SJSA1 (cell line): ENCODE data around the gene DESI1. TPM values are rescaled to one million over a fixed set of nuclear protein-coding genes. Genes with fewer than 3 reads are reported as not detected.
"Not testable (repeated sequence)": the region's sequence is repeated elsewhere in the genome, so short reads cannot be mapped to it uniquely, and the experiment has no call there.

Source experiments
- DNase-seq, 2 experiments: peaks; one replicate each; pipeline ENCODE4 v3.0.0-alpha.2; 2015 to 2020; ENCODE audit warnings: low spot score in 2 of 2, low read depth in 1 of 2
- H3K27ac ChIP-seq: fragments of 250-450 bp; sonication (Bioruptor Pico); 2 replicates; pipeline ENCODE4 v1.5.1; 2020; ENCODE audit warnings: mild to moderate bottlenecking, moderate library complexity
- H3K27me3 ChIP-seq: fragments of 250-450 bp; sonication (Bioruptor Pico); replicated peaks from 2 replicates; pipeline ENCODE4 v1.5.1; 2020; ENCODE audit warnings: mild to moderate bottlenecking, moderate library complexity
- H3K36me3 ChIP-seq: fragments of 250-450 bp; sonication (Bioruptor Pico); 2 replicates; pipeline ENCODE4 v1.5.1; 2020; ENCODE audit warnings: mild to moderate bottlenecking
- H3K4me1 ChIP-seq: fragments of 250-450 bp; sonication (Bioruptor Pico); replicated peaks from 2 replicates; pipeline ENCODE4 v1.6.1; 2021; ENCODE audit warnings: mild to moderate bottlenecking
- H3K4me3 ChIP-seq: fragments of 250-450 bp; sonication (Bioruptor Pico); 2 replicates; pipeline ENCODE4 v1.5.1; 2020; ENCODE audit warnings: mild to moderate bottlenecking
- H3K9me3 ChIP-seq: fragments of 250-450 bp; sonication (Bioruptor Pico); replicated peaks from 2 replicates; pipeline ENCODE4 v1.5.1; 2020; ENCODE audit warnings: mild to moderate bottlenecking
- total RNA-seq: library from RNA; depleted of rRNA; stranded (reverse); fragments of >200 nt; shearing (Covaris generic); gene quantifications from 2 replicates; pipeline ENCODE4 v1.2.3, GENCODE V29; 2014; rRNA removed

Gene DESI1
- total RNA-seq = 12.2 and 33.3 TPM in 2 replicates

- peaks cover 21% of the 10 kb centered on the region for H3K4me1 ChIP-seq
- DNase-seq = no peak
- peak within 1 kb of the TSS; percentile 84 for H3K4me3 ChIP-seq
- H3K36me3 ChIP-seq = peaks cover 50% of the 10 kb centered on the region
- H3K27me3 ChIP-seq = no peaks in the 10 kb centered on the region
- H3K27ac ChIP-seq = peak within 1 kb of the TSS; percentile 93
- H3K9me3 ChIP-seq = no peaks in the 10 kb centered on the region
These were observed at the start of gene DESI1 for GRCh38 chr22:41620589-41621098. TSS of gene DESI1 (minus strand) at chr22:41621043. CDS start at chr22:41620839, 204 bp downstream.

- peak; percentile 92 to 99 for DNase-seq
- Histone ChIP-seq H3K4me1 (peaks cover 71% of the 10 kb centered on the region), H3K4me3 (no peak overlapping the region), H3K27ac (peak overlapping the region; percentile 97), H3K9me3 (no peaks in the 10 kb centered on the region), H3K36me3 (peaks cover 40% of the 10 kb centered on the region), H3K27me3 (no peaks in the 10 kb centered on the region)
These were observed 48.4 kb upstream of the DESI1 start for GRCh38 chr22:41668971-41669911.

GRCh38 chr22:41664951-41665350 is 44.1 kb upstream of the DESI1 start:
- no peaks in the 10 kb centered on the region for H3K9me3 ChIP-seq
- H3K4me1 ChIP-seq = peaks cover 36% of the 10 kb centered on the region
- peaks cover 63% of the 10 kb centered on the region for H3K36me3 ChIP-seq
- H3K27me3 ChIP-seq = no peaks in the 10 kb centered on the region
- H3K27ac ChIP-seq = no peak overlapping the region
- DNase-seq = no peak
- no peak overlapping the region for H3K4me3 ChIP-seq

DNA sequence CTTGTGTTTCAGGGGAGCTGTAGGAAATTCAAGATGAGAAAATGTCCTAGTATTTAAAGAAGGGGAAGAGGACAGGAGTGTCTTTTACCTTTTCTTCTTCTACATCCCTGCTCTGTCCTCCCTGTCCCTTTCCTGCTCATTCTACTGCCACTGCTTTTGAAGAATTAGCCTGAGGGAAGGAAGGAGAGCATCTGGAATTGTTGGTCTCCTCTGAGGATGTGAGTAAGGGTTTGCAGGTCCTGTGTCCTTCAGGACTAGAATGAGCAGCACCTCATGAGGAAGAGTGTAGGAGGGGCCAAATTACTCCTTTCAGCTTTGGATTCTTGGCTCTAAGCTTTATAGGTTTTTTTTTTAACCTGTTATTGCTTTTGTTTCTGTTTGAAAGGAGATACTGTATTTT is 43.6 kb upstream of the DESI1 start:
- Histone ChIP-seq H3K27me3 (no peaks in the 10 kb centered on the region), H3K4me3 (no peak overlapping the region), H3K9me3 (no peaks in the 10 kb centered on the region), H3K4me1 (peaks cover 31% of the 10 kb centered on the region), H3K27ac (no peak overlapping the region), H3K36me3 (peaks cover 68% of the 10 kb centered on the region)
- DNase-seq = no peak

- not testable (repeated sequence) for H3K9me3 ChIP-seq, DNase-seq, H3K27ac ChIP-seq, H3K4me3 ChIP-seq, H3K27me3 ChIP-seq
- peaks cover 24% of the 10 kb centered on the region for H3K4me1 ChIP-seq
- peaks cover 77% of the 10 kb centered on the region for H3K36me3 ChIP-seq
These were observed 42.8 kb upstream of the DESI1 start for GRCh38 chr22:41663594-41663993.

GRCh38 chr22:41661713-41662112 is 40.9 kb upstream of the DESI1 start:
- Histone ChIP-seq H3K9me3 (no peaks in the 10 kb centered on the region), H3K27me3 (no peaks in the 10 kb centered on the region), H3K27ac (no peak overlapping the region), H3K4me1 (peaks cover 5% of the 10 kb centered on the region), H3K4me3 (no peak overlapping the region), H3K36me3 (peaks cover 90% of the 10 kb centered on the region)
- no peak for DNase-seq

DNA sequence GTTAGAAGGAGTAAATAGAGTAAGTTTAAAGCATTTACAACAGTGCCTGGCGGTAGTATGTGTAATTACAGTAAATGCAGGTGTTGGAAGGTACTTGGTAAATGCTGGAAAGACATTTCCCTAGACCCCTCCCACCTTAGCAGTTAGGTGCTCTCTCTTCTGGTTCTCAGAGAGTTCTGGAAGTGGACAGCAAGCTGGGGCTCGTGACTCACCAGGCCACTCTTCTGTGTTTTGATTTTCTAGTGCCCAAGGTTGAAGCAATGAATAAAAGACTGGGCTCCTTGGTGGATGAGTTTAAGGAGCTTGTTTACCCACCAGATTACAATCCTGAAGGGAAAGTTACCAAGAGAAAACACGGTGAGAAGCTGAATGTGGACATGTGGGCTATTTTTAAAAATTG is 40.2 kb upstream of the DESI1 start:
- H3K27me3 ChIP-seq = no peaks in the 10 kb centered on the region
- peaks cover 93% of the 10 kb centered on the region for H3K36me3 ChIP-seq
- H3K4me3 ChIP-seq = no peak overlapping the region
- H3K4me1 ChIP-seq = no peaks in the 10 kb centered on the region
- DNase-seq = no peak
- H3K9me3 ChIP-seq = no peaks in the 10 kb centered on the region
- no peak overlapping the region for H3K27ac ChIP-seq

DNA sequence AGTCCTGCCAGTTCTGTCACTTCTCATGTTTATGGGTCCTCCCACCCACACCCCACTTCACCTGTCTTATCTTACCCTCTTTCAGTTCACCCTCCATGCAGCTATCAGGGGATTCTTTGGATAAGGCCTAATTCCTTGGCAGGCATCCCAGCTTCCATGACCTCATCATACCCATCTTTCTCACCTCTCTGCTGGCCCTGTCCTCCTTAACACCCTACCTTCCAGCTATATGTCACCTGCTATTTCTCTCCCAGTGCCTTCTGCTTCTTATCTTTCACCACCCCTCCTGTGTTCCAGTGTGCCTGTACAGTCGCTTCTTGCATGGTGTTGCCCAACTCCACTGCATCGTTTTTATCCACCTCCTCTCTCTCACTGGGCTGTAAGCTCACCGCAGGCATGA is 39.6 kb upstream of the DESI1 start:
- H3K36me3 ChIP-seq = peaks cover 97% of the 10 kb centered on the region
- no peak overlapping the region for H3K27ac ChIP-seq
- no peak overlapping the region for H3K4me3 ChIP-seq
- no peaks in the 10 kb centered on the region for H3K27me3 ChIP-seq
- no peaks in the 10 kb centered on the region for H3K4me1 ChIP-seq
- no peaks in the 10 kb centered on the region for H3K9me3 ChIP-seq
- DNase-seq = no peak

- Histone ChIP-seq H3K27me3 (no peaks in the 10 kb centered on the region), H3K9me3 (no peaks in the 10 kb centered on the region), H3K36me3 (peaks cover 97% of the 10 kb centered on the region), H3K4me3 (no peak overlapping the region), H3K27ac (no peak overlapping the region), H3K4me1 (no peaks in the 10 kb centered on the region)
- no peak for DNase-seq
These were observed 39.1 kb upstream of the DESI1 start for GRCh38 chr22:41659941-41660340.

DNA sequence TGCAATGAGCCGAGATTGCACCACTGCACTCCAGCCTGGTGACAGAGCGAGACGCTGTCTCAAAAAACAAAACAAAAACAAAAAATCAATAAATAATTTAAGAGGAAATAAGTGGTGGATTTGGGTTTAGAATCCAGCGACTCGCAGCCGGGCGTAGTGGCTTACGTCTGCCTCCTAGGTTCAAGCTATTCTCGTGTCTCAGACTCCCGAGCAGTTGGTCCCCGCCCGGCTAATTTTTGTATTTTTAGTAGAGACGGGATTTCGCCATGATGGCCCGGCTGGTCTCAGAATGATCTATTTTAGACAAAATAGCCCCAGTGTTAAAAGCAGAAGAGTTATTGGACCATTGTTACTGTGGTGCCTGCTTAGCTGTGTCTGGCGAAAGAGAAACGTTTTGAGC is 38.0 kb upstream of the DESI1 start:
- Histone ChIP-seq H3K4me1 (no peaks in the 10 kb centered on the region), H3K4me3 (no peak overlapping the region), H3K27me3 (no peaks in the 10 kb centered on the region), H3K36me3 (peaks cover 98% of the 10 kb centered on the region), H3K9me3 (no peaks in the 10 kb centered on the region), H3K27ac (no peak overlapping the region)
- DNase-seq = no peak

GRCh38 chr22:41657709-41658108 is 36.9 kb upstream of the DESI1 start:
- Histone ChIP-seq H3K27me3 (no peaks in the 10 kb centered on the region), H3K4me3 (no peak overlapping the region), H3K4me1 (no peaks in the 10 kb centered on the region), H3K36me3 (peaks cover 98% of the 10 kb centered on the region), H3K27ac (no peak overlapping the region), H3K9me3 (no peaks in the 10 kb centered on the region)
- DNase-seq = no peak

GRCh38 chr22:41656556-41656955 is 35.7 kb upstream of the DESI1 start:
- Histone ChIP-seq H3K27ac (no peak overlapping the region), H3K36me3 (peaks cover 98% of the 10 kb centered on the region), H3K27me3 (no peaks in the 10 kb centered on the region), H3K4me1 (no peaks in the 10 kb centered on the region), H3K9me3 (no peaks in the 10 kb centered on the region), H3K4me3 (no peak overlapping the region)
- DNase-seq = no peak

DNA sequence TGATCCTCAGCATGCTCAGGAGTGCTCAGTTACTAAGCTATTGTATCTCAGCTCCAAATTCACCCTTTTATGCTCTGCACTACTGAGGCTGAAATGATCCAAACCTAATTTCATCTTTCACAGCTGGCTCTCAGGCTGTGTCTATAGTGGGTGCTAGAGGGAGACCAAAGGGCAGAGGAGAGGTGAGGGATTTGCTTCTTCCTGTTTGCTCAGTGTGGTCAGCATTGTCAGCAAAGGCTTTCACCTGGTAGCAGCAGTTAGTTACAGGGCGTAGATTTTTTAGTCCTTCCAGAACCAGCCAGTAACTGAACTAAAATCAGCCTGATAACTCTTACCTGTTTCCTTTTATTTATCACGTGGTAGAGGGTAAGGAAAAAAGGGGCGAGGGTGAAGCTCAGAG is 33.5 kb upstream of the DESI1 start:
- H3K27ac ChIP-seq = no peak overlapping the region
- H3K4me1 ChIP-seq = no peaks in the 10 kb centered on the region
- no peak for DNase-seq
- H3K36me3 ChIP-seq = peaks cover 94% of the 10 kb centered on the region
- no peaks in the 10 kb centered on the region for H3K27me3 ChIP-seq
- no peaks in the 10 kb centered on the region for H3K9me3 ChIP-seq
- no peak overlapping the region for H3K4me3 ChIP-seq

- H3K4me1 ChIP-seq = no peaks in the 10 kb centered on the region
- no peak overlapping the region for H3K27ac ChIP-seq
- H3K36me3 ChIP-seq = peaks cover 92% of the 10 kb centered on the region
- H3K27me3 ChIP-seq = no peaks in the 10 kb centered on the region
- no peak for DNase-seq
- no peak overlapping the region for H3K4me3 ChIP-seq
- H3K9me3 ChIP-seq = no peaks in the 10 kb centered on the region
These were observed 30.0 kb upstream of the DESI1 start for GRCh38 chr22:41650821-41651220.
